SIG-M5 treated with dmso at 0.1 percent for 504 hours (cell line): ENCODE measurements around the gene SULT2B1.
"Not testable (repeated sequence)": the region's sequence is repeated elsewhere in the genome, so short reads cannot be mapped to it uniquely, and the experiment has no call there.

Source experiments
- DNase-seq: peaks from one replicate; lab custom pipeline; 2025; ENCODE audit not compliant: unreplicated experiment; lab: John Stamatoyannopoulos, UW

The SULT2B1 gene

DNA sequence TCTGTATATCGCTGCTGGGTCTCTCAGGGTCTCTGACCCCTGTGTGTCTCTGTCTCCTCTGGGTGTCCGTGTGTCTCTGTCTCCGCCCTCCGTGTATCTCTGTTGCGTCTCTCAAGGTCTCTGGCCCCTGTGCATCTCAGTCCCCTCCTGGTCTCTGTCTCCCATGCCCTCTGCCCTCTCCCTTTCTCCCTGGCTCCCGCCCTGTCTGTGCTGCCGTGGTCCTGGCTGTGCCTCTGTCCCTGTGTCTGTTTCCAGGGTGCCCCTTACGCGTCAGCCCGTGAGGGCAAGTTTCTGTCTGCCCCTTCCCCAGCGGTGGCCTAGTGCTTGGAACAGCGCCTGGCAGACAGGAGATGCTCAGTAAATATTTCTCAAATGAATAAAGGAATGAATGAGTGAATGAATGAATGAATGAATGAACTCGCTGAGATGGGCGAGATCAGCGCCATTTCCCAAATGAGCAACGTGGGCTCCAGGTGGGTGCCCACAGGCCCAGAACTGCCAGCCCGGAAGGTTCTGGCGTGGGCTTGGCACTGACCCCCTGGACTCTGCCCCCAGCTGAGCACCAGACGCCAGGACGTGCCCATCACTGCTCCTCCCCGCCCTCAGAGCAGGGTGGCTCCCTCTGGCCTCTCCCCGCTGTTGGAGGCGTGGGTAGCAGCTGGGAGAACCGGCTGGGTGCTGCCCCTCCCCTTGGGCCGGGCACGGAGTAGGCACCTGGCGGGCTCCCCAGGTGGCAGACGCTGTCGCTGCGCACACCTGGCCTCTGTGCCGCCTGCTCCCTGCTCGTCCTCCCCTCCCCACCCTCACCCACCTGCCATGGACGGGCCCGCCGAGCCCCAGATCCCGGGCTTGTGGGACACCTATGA, at the start of gene SULT2B1:
Gene SULT2B1, plus strand, starts transcription at position 736 of the 866 bp plus-strand sequence. Its CDS starts 81 bp downstream, at position 817.
- peak; percentile 52 for DNase-seq

GRCh38 chr19:48502350-48503018, 49.5 kb upstream of the SULT2B1 start:
- DNase-seq, result no peak

GRCh38 chr19:48506138-48506733, 45.7 kb upstream of the SULT2B1 start:
- peak; percentile 76 for DNase-seq

- no peak for DNase-seq
These were observed 44.0 kb upstream of the SULT2B1 start for GRCh38 chr19:48507911-48508439.

DNA sequence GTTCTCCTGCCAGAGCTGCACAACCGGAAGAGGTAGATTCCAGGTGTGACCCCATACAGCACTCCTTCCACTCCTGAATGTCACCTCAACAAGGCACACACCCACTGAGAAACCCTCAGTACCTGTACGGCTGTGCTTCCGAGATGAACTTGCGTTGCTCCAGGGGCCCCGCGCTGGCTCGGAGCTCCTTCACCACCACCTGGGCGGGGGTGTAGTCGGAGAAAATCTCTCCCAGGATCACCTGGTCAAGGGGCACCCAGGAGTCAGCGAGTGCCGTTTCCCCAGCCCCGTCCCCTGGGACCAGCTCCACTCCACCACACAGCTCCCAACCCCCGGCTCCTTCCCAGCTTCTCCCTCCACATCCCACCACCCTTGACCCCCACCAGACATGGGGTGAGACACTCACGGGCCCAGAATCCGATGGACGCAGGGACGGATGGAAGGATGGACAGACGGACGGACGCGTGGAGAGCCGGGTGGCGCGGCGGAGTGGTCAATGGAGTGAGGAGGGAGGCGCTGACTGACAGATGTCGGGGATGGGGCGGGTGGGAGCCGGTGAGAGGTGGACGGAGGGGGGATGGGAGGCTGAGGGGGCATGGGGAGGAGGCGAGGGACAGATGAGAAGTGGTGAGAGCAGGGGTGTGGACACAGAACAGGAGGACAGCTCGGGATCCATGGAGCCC, 43.1 kb upstream of the SULT2B1 start:
- DNase-seq, result no peak

DNA sequence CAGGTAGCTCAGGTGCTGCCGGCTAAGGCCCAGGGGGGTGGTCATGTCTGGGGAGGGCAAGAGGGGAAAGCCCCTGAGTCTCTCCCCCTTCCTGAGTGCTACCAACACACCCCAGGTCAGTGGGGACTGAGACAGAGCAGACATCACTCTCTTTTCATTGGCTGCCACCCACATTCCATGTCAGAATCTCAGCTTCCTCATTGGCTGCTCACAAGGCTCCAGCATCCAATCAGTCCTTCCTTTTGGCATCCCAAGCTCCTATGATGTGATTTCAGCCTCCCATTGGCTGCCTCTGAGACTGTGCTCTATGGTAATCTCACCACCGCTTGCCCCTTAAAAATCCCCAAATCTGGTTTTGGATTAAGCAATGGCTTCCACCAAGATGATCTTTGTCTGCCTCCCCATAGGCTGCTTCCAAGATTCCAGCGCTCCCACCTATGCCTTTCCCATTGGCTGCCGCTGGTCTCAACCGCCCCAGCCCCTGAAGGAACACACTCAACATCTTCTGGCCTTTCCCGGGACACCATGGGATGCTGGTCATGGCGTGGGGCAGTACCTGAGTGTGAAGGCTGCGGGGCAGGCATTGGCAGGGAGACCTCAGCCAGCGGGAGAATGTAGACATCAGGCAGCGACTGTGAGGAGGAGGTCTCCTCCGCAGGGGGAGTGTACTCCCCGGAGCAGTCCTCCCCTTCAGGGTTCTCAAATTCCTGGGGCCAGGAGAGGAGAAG, 42.3 kb upstream of the SULT2B1 start:
- no peak for DNase-seq

- DNase-seq, result peak; percentile 42
These were observed 41.3 kb upstream of the SULT2B1 start for GRCh38 chr19:48510421-48511268.

GRCh38 chr19:48511321-48511731, 40.6 kb upstream of the SULT2B1 start:
- no peak for DNase-seq

DNA sequence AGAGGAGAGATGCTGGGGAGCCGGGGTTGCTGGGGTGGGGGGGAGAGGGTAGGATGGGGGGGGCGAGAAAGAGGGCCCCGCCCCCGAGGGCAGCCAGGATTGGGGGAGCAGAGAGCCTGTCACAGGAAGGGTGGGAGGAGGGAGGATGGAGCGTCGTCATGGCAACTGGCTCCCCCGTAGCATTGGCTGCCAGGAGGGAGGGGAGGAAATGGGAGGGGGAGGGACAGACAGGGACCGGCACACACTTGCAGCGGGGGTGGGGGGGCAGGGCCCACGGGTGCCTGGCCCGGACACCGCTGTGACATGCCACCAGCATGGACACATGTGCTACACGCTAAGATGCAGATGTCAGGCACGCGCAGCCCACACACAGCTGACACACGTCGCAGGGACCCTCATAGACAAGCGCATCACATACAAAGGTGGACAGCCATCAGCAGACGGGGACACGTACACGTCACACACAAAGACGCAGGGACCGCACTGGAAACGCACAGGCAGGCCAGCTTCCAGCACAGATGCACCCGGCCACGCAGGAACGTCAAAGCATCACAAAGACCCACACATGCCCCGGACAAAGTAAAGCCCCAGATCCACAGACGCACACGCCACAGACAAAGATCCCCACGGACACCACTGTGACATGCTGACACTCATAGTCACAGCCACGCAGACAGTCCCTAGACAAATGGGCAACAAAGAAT, 40.0 kb upstream of the SULT2B1 start, which contains the start of gene LMTK3:
Gene LMTK3, minus strand, starts transcription at position 36 of the 704 bp plus-strand sequence. CDS start 259 bp downstream, outside the sequence.
- DNase-seq, result no peak

GRCh38 chr19:48512504-48513288, 39.3 kb upstream of the SULT2B1 start:
- peak; percentile 18 for DNase-seq

GRCh38 chr19:48513289-48514122, 38.5 kb upstream of the SULT2B1 start:
- peak; percentile 89 for DNase-seq

GRCh38 chr19:48514123-48514458, 37.9 kb upstream of the SULT2B1 start:
- no peak for DNase-seq

DNA sequence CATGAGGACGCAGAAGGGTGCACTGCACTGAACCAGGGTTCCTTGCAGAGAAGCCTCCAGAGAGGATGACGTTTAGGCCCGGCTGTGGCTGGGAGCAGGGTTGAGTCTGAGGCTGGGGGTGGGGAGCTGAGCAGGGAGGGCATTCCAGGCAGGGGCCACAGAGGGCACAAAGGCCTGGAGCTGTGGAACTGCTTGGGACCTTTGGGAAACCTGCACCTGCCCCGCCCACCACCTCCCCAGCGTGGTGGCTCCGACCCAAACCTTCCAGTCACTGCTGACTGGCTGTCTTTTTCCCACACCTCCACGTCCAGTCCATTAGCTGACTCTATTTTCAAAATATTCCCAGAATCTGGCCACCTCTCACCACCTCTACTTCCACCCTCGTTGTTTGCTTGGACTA, 35.4 kb upstream of the SULT2B1 start:
- no peak for DNase-seq

GRCh38 chr19:48518207-48518606, 33.8 kb upstream of the SULT2B1 start:
- DNase-seq, result no peak

DNA sequence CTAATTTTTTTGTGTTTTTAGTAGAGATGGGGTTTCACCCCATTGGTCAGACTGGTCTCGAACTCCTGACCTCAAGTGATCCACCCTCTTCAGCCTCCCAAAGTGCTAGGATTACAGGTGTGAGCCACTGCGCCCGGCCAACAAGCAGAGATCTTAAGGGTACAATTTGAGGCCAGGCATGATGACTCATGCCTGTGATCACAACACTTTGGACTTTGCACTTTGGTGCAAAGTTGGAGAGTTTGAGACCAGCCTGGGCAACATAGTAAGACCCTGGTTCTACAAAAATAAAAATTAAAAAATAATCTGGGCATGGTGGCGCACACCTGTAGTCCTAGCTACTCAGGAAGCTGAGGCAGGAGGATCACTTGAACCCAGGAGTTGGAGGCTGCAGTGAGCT, 32.5 kb upstream of the SULT2B1 start:
- DNase-seq, result not testable (repeated sequence)

DNA sequence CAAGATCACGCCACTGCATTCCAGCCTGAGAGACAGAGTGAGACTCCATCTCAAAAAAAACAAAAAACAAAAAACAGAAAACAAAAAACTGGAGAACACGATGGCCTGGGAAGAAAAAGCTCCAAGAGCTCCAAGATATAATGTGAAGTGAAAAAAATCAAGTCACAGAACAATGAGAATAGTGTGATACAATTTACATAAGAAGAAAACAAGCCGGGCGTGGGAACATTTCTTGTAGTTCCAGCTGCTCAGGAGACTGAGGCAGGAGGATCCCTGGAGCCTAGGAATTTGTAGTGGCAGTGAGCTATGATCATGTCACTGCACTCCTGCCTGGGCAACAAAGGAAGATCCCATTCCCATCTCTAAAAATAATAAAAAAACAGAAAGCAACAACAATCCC, 31.8 kb upstream of the SULT2B1 start:
- no peak for DNase-seq

- DNase-seq, result no peak
These were observed 27.8 kb upstream of the SULT2B1 start for GRCh38 chr19:48524221-48524620.
